K562 (cell line): ENCODE data around the gene AK4. TPM values are rescaled to one million over a fixed set of nuclear protein-coding genes. Genes with fewer than 3 reads are reported as not detected.

Experiments
- ATAC-seq: fragments of 200-7000 bp; cut with Tn5 transposase; 3 replicates; pipeline ENCODE4 v1.9.1; 2020; ENCODE audit warnings: moderate library complexity
- BruUV-seq: library from RNA; stranded (reverse); fragments of 400-500 nt; replicated peaks from 2 replicates; lab custom pipeline; 2021; lab: Mats Ljungman, UMichigan
- CTCF ChIA-PET: fragments of 300-600 bp; formaldehyde crosslinking; extraction: SDS; loops from one replicate; lab custom pipeline; 2021; ENCODE audit warnings: low intra/inter-chr PET ratio; lab: Yijun Ruan, JAX
- POLR2A ChIA-PET: fragments of 300-600, 350-650 bp; sonication (Branson Sonifier 250); formaldehyde crosslinking; extraction: SDS; loops from one replicate; lab custom pipeline; 2021; ENCODE audit warnings: antibody characterized with exemption, inconsistent platforms; lab: Yijun Ruan, JAX
- DNase-seq, 4 experiments: peaks; one replicate each; pipeline versions ENCODE4 v3.0.0 to v3.0.0-alpha.2; 2011 to 2018; ENCODE audit warnings: low spot score in 3 of 4, mixed read lengths in 3 of 4; ENCODE audit errors: extremely low read depth in 1 of 4
- FAIRE-seq: peaks from 2 replicates; lab custom pipeline; 2011; peaks lifted over from hg19 to GRCh38; lab: Jason Lieb, UNC
- H2AFZ ChIP-seq: 2 replicates; pipeline ENCODE4 v1.6.0; 2011; ENCODE audit warnings: low read depth, low read length, control low read depth, inconsistent platforms
- H3K27ac ChIP-seq: fragments of 200-600 bp; 3 replicates; pipeline ENCODE4 v1.8.0; 2011; ENCODE audit warnings: low read depth, mild to moderate bottlenecking, control low read depth, inconsistent platforms, low read length, moderate library complexity, mixed read lengths; ENCODE audit errors: extremely low read depth
- H3K27me3 ChIP-seq, 2 experiments: fragments of 300-600 bp in 1 of 2; 2 replicates in 1 of 2; 3 replicates in 1 of 2; pipeline versions ENCODE4 v1.6.0 to v1.8.0; 2011; ENCODE audit warnings: inconsistent platforms in 2 of 2, low read length in 2 of 2, mild to moderate bottlenecking in 1 of 2, mixed read lengths in 1 of 2, moderate library complexity in 1 of 2; ENCODE audit not compliant: control insufficient read depth in 2 of 2, insufficient read depth in 2 of 2
- H3K36me3 ChIP-seq: fragments of 300-600 bp; 3 replicates; pipeline ENCODE4 v1.8.0; 2011; ENCODE audit warnings: mild to moderate bottlenecking, low read length, inconsistent platforms; ENCODE audit not compliant: control insufficient read depth, insufficient read depth
- H3K4me1 ChIP-seq, 2 experiments: fragments of 200-600 bp in 1 of 2; replicated peaks in 1 of 2; 2 replicates in 1 of 2; 3 replicates in 1 of 2; pipeline versions ENCODE4 v1.5.1 to v1.8.0; 2011; ENCODE audit warnings: inconsistent platforms in 2 of 2, low read length in 2 of 2, mild to moderate bottlenecking in 1 of 2, mixed read lengths in 1 of 2, moderate library complexity in 1 of 2; ENCODE audit not compliant: control insufficient read depth in 2 of 2, insufficient read depth in 2 of 2
- H3K4me2 ChIP-seq: 2 replicates; pipeline ENCODE4 v1.6.1; 2011; ENCODE audit warnings: low read length, control low read depth, inconsistent platforms, mixed read lengths; ENCODE audit not compliant: insufficient read depth
- H3K4me3 ChIP-seq: fragments of 200-600 bp; sonication (generic), shearing (Covaris generic); 2 replicates; pipeline ENCODE4 v1.5.1; 2016; ENCODE audit warnings: control low read depth, inconsistent platforms
- H3K79me2 ChIP-seq: fragments of 200-600 bp; 3 replicates; pipeline ENCODE4 v1.8.0; 2011; ENCODE audit warnings: low read length, inconsistent platforms; ENCODE audit not compliant: control insufficient read depth, insufficient read depth
- H3K9ac ChIP-seq, 2 experiments: 2 replicates each; pipeline versions ENCODE4 v1.6.0 to v1.6.1; 2011; ENCODE audit warnings: low read depth in 2 of 2, low read length in 2 of 2, control low read depth in 1 of 2, inconsistent platforms in 1 of 2, mild to moderate bottlenecking in 1 of 2, mixed read lengths in 1 of 2; ENCODE audit not compliant: insufficient read depth in 1 of 2
- H3K9me1 ChIP-seq: one replicate; pipeline ENCODE4 v1.6.0; 2011; ENCODE audit warnings: inconsistent platforms, mild to moderate bottlenecking, low read length, moderate library complexity; ENCODE audit not compliant: control insufficient read depth, insufficient read depth
- H3K9me3 ChIP-seq: replicated peaks from 2 replicates; pipeline ENCODE4 v1.5.1; 2011; ENCODE audit warnings: low read depth, low read length, inconsistent platforms; ENCODE audit not compliant: control insufficient read depth, insufficient read depth
- H4K20me1 ChIP-seq: replicated peaks from 2 replicates; pipeline ENCODE4 v1.6.1; 2011; ENCODE audit warnings: low read length, inconsistent platforms, mixed read lengths; ENCODE audit not compliant: control insufficient read depth, insufficient read depth
- EP400 ChIP-seq: fragments of 450-650 bp; IDR thresholded peaks from 2 replicates; pipeline ENCODE4 v1.6.1; 2017; ENCODE audit warnings: antibody characterized with exemption, mild to moderate bottlenecking, moderate library complexity
- MTA1 ChIP-seq: fragments of 450-650 bp; IDR thresholded peaks from 2 replicates; pipeline ENCODE4 v1.6.1; 2017; ENCODE audit warnings: borderline replicate concordance
- ZNF124 ChIP-seq: sonication (generic); formaldehyde crosslinking; IDR thresholded peaks from 2 replicates; pipeline ENCODE4 v1.8.1; 2022; ENCODE audit warnings: missing genetic modification reagents
- WGBS: fragments of 100-300 bp; shearing (Covaris generic); methylation state at CpG from one replicate; pipeline ENCODE4 v1.1.6; 2016; ENCODE audit warnings: low coverage, mixed read lengths; ENCODE audit not compliant: insufficient coverage; ENCODE audit errors: missing lambda C conversion rate; 5-methylcytosine and 5-hydroxymethylcytosine counted together
- in situ Hi-C: fragments of 300-500 bp; cut with MboI; formaldehyde crosslinking; loops from 4 replicates; pipeline ENCODE4 v1.15.0; 2018; ENCODE audit warnings: inconsistent platforms, mixed read lengths
- intact Hi-C: fragments of 100-400 bp; cut with micrococcal nuclease; formaldehyde crosslinking; loops from 2 replicates; pipeline ENCODE4 v1.14.2; 2022
- polyA plus RNA-seq, 8 experiments: library from polyadenylated mRNA; depleted of rRNA in 4 of 8; stranded (reverse) in 5 of 8; unstranded in 3 of 8; fragments of >200 nt; fragmentation: Nextera tagmentation in 2 of 8; fragmentation: Illumina TruSeq in 1 of 8; extraction: Ambion mirVana in 2 of 8; extraction: Trizol in 1 of 8; gene quantifications; 2 replicates each; pipeline versions ENCODE4 v1.2.1 to v1.2.3, GENCODE V29; 2011 to 2014; ENCODE audit warnings: inconsistent platforms in 1 of 8, missing spikeins in 1 of 8
- total RNA-seq, 7 experiments: library from RNA; depleted of rRNA in 6 of 7; stranded (reverse); fragments of >200 nt in 6 of 7; fragmentation: Illumina TruSeq in 2 of 7; extraction: Trizol in 2 of 7; gene quantifications; 2 replicates each; pipeline versions ENCODE4 v1.2.1 to v1.2.3, GENCODE V29; 2011 to 2021; ENCODE audit warnings: low replicate concordance in 1 of 7

Gene AK4
- total and polyA plus RNA-seq, 9 of the 15 experiments (the other 6 are each of a cell fraction or from before 2014, with no cell fraction given) = 10.4 to 96.6 (median 21.5) TPM

GRCh38 chr1:65213271-65214023 is 65.4 kb downstream of the AK4 start:
- no peak for DNase-seq
- FAIRE-seq = no peak
- ChIA-PET CTCF (interaction anchor here (0.7 kb wide), 1 partner anchor 183 kb away, joined by 4 read pairs; no protein-coding TSS in a partner anchor), POLR2A (interaction anchor here (0.6 to 1.2 kb wide), 5 partner anchors 15 to 1283 kb away, joined by 3 to 5 read pairs (median 3); no protein-coding TSS in a partner anchor)
- Histone ChIP-seq H3K4me3 (no peak overlapping the region), H3K27me3 (no peaks in the 10 kb centered on the region), H3K9me1 (no peaks in the 10 kb centered on the region), H2AFZ (no peak overlapping the region), H3K4me1 (peaks cover 9 to 23% of the 10 kb centered on the region in 2 experiments; a peak in 3 of 5 replicates), H4K20me1 (no peaks in the 10 kb centered on the region), H3K27ac (no peak overlapping the region), H3K9ac (no peak overlapping the region; a peak in 1 of 4 replicates), H3K79me2 (peaks cover 4% of the 10 kb centered on the region; the same call in 2 of the 3 replicates), H3K9me3 (no peaks in the 10 kb centered on the region), H3K4me2 (no peak overlapping the region), H3K36me3 (no peaks in the 10 kb centered on the region; the same call in 2 of the 3 replicates)
- TF ChIP-seq MTA1 (no peak), EP400 (no peak), ZNF124 (CRISPR knock-in tag) (no peak)
- BruUV-seq = no TSS peak
- in situ Hi-C loops (loop anchor here (5.0 to 25.0 kb wide), 3 partner anchors 146 to 724 kb away; no protein-coding TSS in a partner anchor), intact Hi-C loops (no loop called here)
- ATAC-seq = no peak
- 31% methylated on average over 5 of the region's 5 CpGs for WGBS
